IMR-90 (cell line): ENCODE measurements around the gene CSRNP3. TPM values are rescaled to one million over a fixed set of nuclear protein-coding genes. Genes with fewer than 3 reads are reported as not detected.

Experiments used
- ATAC-seq: fragments of 200-7000 bp; cut with Tn5 transposase; 2 replicates; pipeline ENCODE4 v1.9.1; 2020; ENCODE audit warnings: low read depth, mild to moderate bottlenecking, moderate library complexity
- BruUV-seq: library from RNA; stranded (reverse); fragments of 400-500 nt; replicated peaks from 2 replicates; lab custom pipeline; 2021; lab: Mats Ljungman, UMichigan
- CTCF ChIA-PET: fragments of 300-600 bp; formaldehyde crosslinking; extraction: SDS; loops from one replicate; lab custom pipeline; 2021; ENCODE audit warnings: antibody characterized with exemption; lab: Yijun Ruan, JAX
- POLR2A ChIA-PET: fragments of 300-600 bp; sonication (Branson Sonifier 250); formaldehyde crosslinking; loops from one replicate; lab custom pipeline; 2022; ENCODE audit warnings: antibody characterized with exemption; ENCODE audit not compliant: unreplicated experiment; lab: Charles Lee
- DNase-seq: peaks from one replicate; pipeline ENCODE4 v3.0.0; 2013
- H2AFZ ChIP-seq: replicated peaks from 2 replicates; pipeline ENCODE3; 2013; ENCODE audit warnings: low read length, mild to moderate bottlenecking; ENCODE audit not compliant: poor library complexity
- H2AK5ac ChIP-seq: 2 replicates; pipeline ENCODE4 v1.6.1; 2013; ENCODE audit warnings: low read depth, low read length, inconsistent platforms
- H2AK9ac ChIP-seq: replicated peaks from 2 replicates; pipeline ENCODE3; 2013; ENCODE audit warnings: mild to moderate bottlenecking, low read depth, low read length, moderate library complexity; ENCODE audit not compliant: poor library complexity
- H2BK120ac ChIP-seq: 2 replicates; pipeline ENCODE4 v1.6.1; 2013; ENCODE audit warnings: low read depth, low read length, inconsistent platforms
- H2BK15ac ChIP-seq: 3 replicates; pipeline ENCODE4 v1.6.1; 2013; ENCODE audit warnings: low read depth, low read length, inconsistent platforms
- H2BK20ac ChIP-seq: 2 replicates; pipeline ENCODE4 v1.6.1; 2013; ENCODE audit warnings: low read depth, mild to moderate bottlenecking, inconsistent platforms, low read length, moderate library complexity
- H2BK5ac ChIP-seq: 2 replicates; pipeline ENCODE4 v1.6.1; 2013; ENCODE audit warnings: mild to moderate bottlenecking, low read depth, low read length, inconsistent platforms; ENCODE audit not compliant: poor library complexity, severe bottlenecking
- H3K14ac ChIP-seq: replicated peaks from 2 replicates; pipeline ENCODE4 v1.6.1; 2013; ENCODE audit warnings: low read depth, low read length, inconsistent platforms
- H3K18ac ChIP-seq: 2 replicates; pipeline ENCODE4 v1.6.1; 2013; ENCODE audit warnings: low read depth, low read length, control low read depth
- H3K23ac ChIP-seq: 2 replicates; pipeline ENCODE4 v1.6.1; 2013; ENCODE audit warnings: low read depth, low read length, inconsistent platforms
- H3K27ac ChIP-seq: 2 replicates; pipeline ENCODE4 v1.5.1; 2013; ENCODE audit warnings: mild to moderate bottlenecking, control low read depth, low read length; ENCODE audit not compliant: insufficient read depth
- H3K27me3 ChIP-seq: 2 replicates; pipeline ENCODE4 v1.6.1; 2013; ENCODE audit warnings: low read length; ENCODE audit not compliant: control insufficient read depth, insufficient read depth
- H3K36me3 ChIP-seq: 2 replicates; pipeline ENCODE4 v1.6.1; 2013; ENCODE audit warnings: low read length, mixed read lengths; ENCODE audit not compliant: control insufficient read depth, insufficient read depth
- H3K4ac ChIP-seq: 2 replicates; pipeline ENCODE4 v1.6.1; 2013; ENCODE audit warnings: low read depth, low read length, inconsistent platforms
- H3K4me1 ChIP-seq: 2 replicates; pipeline ENCODE4 v1.6.1; 2013; ENCODE audit warnings: low read length, mixed read lengths; ENCODE audit not compliant: control insufficient read depth, insufficient read depth
- H3K4me2 ChIP-seq: 2 replicates; pipeline ENCODE4 v1.6.1; 2013; ENCODE audit warnings: low read depth, mild to moderate bottlenecking, control low read depth, low read length, moderate library complexity
- H3K4me3 ChIP-seq: 2 replicates; pipeline ENCODE4 v1.5.1; 2013; ENCODE audit warnings: low read depth, mild to moderate bottlenecking, control low read depth, low read length, moderate library complexity; ENCODE audit not compliant: insufficient read depth
- H3K56ac ChIP-seq: 2 replicates; pipeline ENCODE4 v1.6.1; 2013; ENCODE audit warnings: low read length, inconsistent platforms; ENCODE audit not compliant: insufficient read depth; ENCODE audit errors: extremely low read depth
- H3K79me1 ChIP-seq, 2 experiments: 2 replicates each; pipeline ENCODE4 v1.6.1; 2013; ENCODE audit warnings: low read length in 2 of 2, inconsistent platforms in 1 of 2, low read depth in 1 of 2
- H3K9ac ChIP-seq: 2 replicates; pipeline ENCODE4 v1.6.1; 2013; ENCODE audit warnings: low read depth, low read length, control low read depth
- H3K9me1 ChIP-seq: 2 replicates; pipeline ENCODE4 v1.6.1; 2013; ENCODE audit warnings: low read length, inconsistent platforms; ENCODE audit not compliant: insufficient read depth
- H3K9me3 ChIP-seq: 2 replicates; pipeline ENCODE4 v1.6.1; 2013; ENCODE audit warnings: low read length; ENCODE audit not compliant: control insufficient read depth, insufficient read depth
- H4K20me1 ChIP-seq: 2 replicates; pipeline ENCODE4 v1.6.1; 2013; ENCODE audit warnings: low read length, inconsistent platforms; ENCODE audit not compliant: insufficient read depth
- H4K5ac ChIP-seq: 2 replicates; pipeline ENCODE4 v1.6.1; 2013; ENCODE audit warnings: mild to moderate bottlenecking, low read depth, low read length, control low read depth
- H4K8ac ChIP-seq, 2 experiments: 2 replicates each; pipeline ENCODE4 v1.6.1; 2013; ENCODE audit warnings: low read depth in 2 of 2, low read length in 2 of 2, control low read depth in 1 of 2, inconsistent platforms in 1 of 2
- H4K91ac ChIP-seq: 2 replicates; pipeline ENCODE4 v1.6.1; 2013; ENCODE audit warnings: low read depth, low read length, inconsistent platforms; ENCODE audit not compliant: insufficient read depth
- BHLHE40 ChIP-seq: fragments of 150-350 bp; IDR thresholded peaks from 2 replicates; pipeline ENCODE4 v1.6.1; 2016; ENCODE audit warnings: mild to moderate bottlenecking, low read depth, low read length
- CEBPB ChIP-seq: IDR thresholded peaks from 2 replicates; pipeline ENCODE4 v1.6.1; 2012; ENCODE audit warnings: low read depth, low read length, improper control_type of control experiment
- CHD1 ChIP-seq: IDR thresholded peaks from 2 replicates; pipeline ENCODE4 v1.6.1; 2012; ENCODE audit warnings: low read depth, low read length, improper control_type of control experiment
- FOS ChIP-seq: fragments of 150-350 bp; IDR thresholded peaks from 2 replicates; pipeline ENCODE4 v1.6.1; 2016; ENCODE audit warnings: low read depth, low read length
- MAFK ChIP-seq: IDR thresholded peaks from 2 replicates; pipeline ENCODE4 v1.6.1; 2012; ENCODE audit warnings: low read depth, low read length, improper control_type of control experiment
- MAZ ChIP-seq: IDR thresholded peaks from 2 replicates; pipeline ENCODE4 v1.6.1; 2012; ENCODE audit warnings: low read depth, mild to moderate bottlenecking, low read length, improper control_type of control experiment, moderate library complexity, borderline replicate concordance
- MXI1 ChIP-seq: IDR thresholded peaks from 2 replicates; pipeline ENCODE4 v1.6.1; 2012; ENCODE audit warnings: low read depth, mild to moderate bottlenecking, low read length, moderate library complexity, borderline replicate concordance
- NFE2L2 ChIP-seq: fragments of 150-350 bp; IDR thresholded peaks from 2 replicates; pipeline ENCODE4 v1.6.1; 2016; ENCODE audit warnings: low read depth, mild to moderate bottlenecking, low read length
- POLR2A ChIP-seq: IDR thresholded peaks from 2 replicates; pipeline ENCODE4 v1.6.1; 2012; ENCODE audit warnings: mild to moderate bottlenecking, low read depth, low read length
- RAD21 ChIP-seq: IDR thresholded peaks from 2 replicates; pipeline ENCODE4 v1.6.1; 2012; ENCODE audit warnings: low read length, improper control_type of control experiment
- RCOR1 ChIP-seq: IDR thresholded peaks from 2 replicates; pipeline ENCODE4 v1.6.1; 2012; ENCODE audit warnings: mild to moderate bottlenecking, low read length, improper control_type of control experiment; ENCODE audit not compliant: insufficient replicate concordance
- RFX5 ChIP-seq: IDR thresholded peaks from 2 replicates; pipeline ENCODE4 v1.8.0; 2012; ENCODE audit warnings: low read depth, mild to moderate bottlenecking, low read length, moderate library complexity
- SMC3 ChIP-seq: fragments of 150-350 bp; IDR thresholded peaks from 2 replicates; pipeline ENCODE4 v1.6.1; 2016; ENCODE audit warnings: low read depth, mild to moderate bottlenecking, antibody characterized with exemption, low read length, moderate library complexity
- dilution Hi-C: fragments of 300-500 bp; cut with HindIII; formaldehyde crosslinking; loops from one replicate; pipeline ENCODE4 v1.14.3; 2018; ENCODE audit warnings: low sequenced_read_pairs; ENCODE audit not compliant: unreplicated experiment
- in situ Hi-C: fragments of 300-500 bp; cut with MboI; formaldehyde crosslinking; loops from 3 replicates; pipeline ENCODE4 v1.14.3; 2019; ENCODE audit warnings: low sequenced_read_pairs, inconsistent platforms, mixed read lengths
- intact Hi-C: fragments of 100-400 bp; cut with micrococcal nuclease; formaldehyde crosslinking; loops from 2 replicates; pipeline ENCODE4 v1.10.0; 2022
- polyA plus RNA-seq, 3 experiments: library from polyadenylated mRNA; depleted of rRNA; stranded (reverse); fragments of >200 nt; gene quantifications; 2 replicates each; pipeline ENCODE4 v1.2.3, GENCODE V29; 2012; ENCODE audit warnings: low replicate concordance in 1 of 3
- total RNA-seq: library from RNA; depleted of rRNA; stranded (reverse); fragments of >200 nt; gene quantifications from 2 replicates; pipeline ENCODE4 v1.2.3, GENCODE V29; 2012
- TF ChIP-seq, protein P1 (sequence below): conservative IDR thresholded peaks from 2 replicates; pipeline ENCODE4 v1.5.1; 2012; ENCODE audit warnings: mild to moderate bottlenecking, low read depth, low read length, improper control_type of control experiment
- TF ChIP-seq, protein P2 (sequence below): fragments of 150-350 bp; IDR thresholded peaks from 2 replicates; pipeline ENCODE4 v1.6.1; 2017; ENCODE audit warnings: mild to moderate bottlenecking, antibody characterized with exemption, low read length, low read depth
- TF ChIP-seq, protein P3 (sequence below): fragments of 150-350 bp; IDR thresholded peaks from 2 replicates; pipeline ENCODE4 v1.6.1; 2016; ENCODE audit warnings: low read depth, mild to moderate bottlenecking, low read length, moderate library complexity, borderline replicate concordance

Gene CSRNP3
- total and polyA plus RNA-seq, 2 of the 4 experiments (the other 2 are of a cell fraction) = 0.21 to 0.72 TPM

DNA sequence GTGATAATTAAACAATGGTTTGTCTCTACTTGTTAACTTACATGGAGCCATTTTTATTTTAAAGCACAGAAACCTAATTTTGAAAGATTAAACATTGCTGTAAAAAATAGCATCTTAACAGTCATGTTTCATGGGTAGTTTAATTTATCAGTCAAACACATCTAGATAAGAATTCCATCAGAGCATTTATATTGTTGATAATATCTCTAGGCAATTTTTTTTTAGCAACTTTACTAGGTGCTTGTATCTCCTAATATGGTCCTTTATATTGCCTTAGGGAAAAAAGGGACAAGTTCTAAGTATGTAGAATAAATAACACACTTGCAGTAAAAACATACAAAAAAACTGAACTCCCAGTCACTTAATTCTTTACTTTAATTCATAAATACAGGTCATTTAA lies 863 bp downstream of the CSRNP3 start:
- in situ Hi-C loops = no loop called here
- BruUV-seq = no TSS peak
- POLR2A ChIA-PET = no interaction called here

More for the DNA sequence above, 863 bp downstream of the CSRNP3 start:
- no peak overlapping the region for H3K56ac ChIP-seq
- H2AK5ac ChIP-seq = no peak overlapping the region
- no peaks in the 10 kb centered on the region for H3K9me3 ChIP-seq
- no peak overlapping the region for H4K8ac ChIP-seq
- H2AFZ ChIP-seq = no peak overlapping the region
- H3K9ac ChIP-seq = no peak overlapping the region
- H3K36me3 ChIP-seq = no peaks in the 10 kb centered on the region
- H3K18ac ChIP-seq = no peak overlapping the region
- no peak overlapping the region for H3K14ac ChIP-seq
- H3K4me3 ChIP-seq = no peak overlapping the region
- H4K91ac ChIP-seq = no peak overlapping the region
- no peak overlapping the region for H3K4ac ChIP-seq
- CTCF ChIA-PET = interaction anchor here (0.8 kb wide), 1 partner anchor 69 kb away, joined by 3 read pairs; no protein-coding TSS in a partner anchor
- no peaks in the 10 kb centered on the region for H4K20me1 ChIP-seq
- no peaks in the 10 kb centered on the region for H3K27me3 ChIP-seq
- H3K79me1 ChIP-seq = no peaks in the 10 kb centered on the region
- H2BK120ac ChIP-seq = no peak overlapping the region
- intact Hi-C loops = no loop called here
- H2BK20ac ChIP-seq = no peak overlapping the region
- dilution Hi-C loops = no loop called here
- DNase-seq = no peak
- no peak overlapping the region for H3K23ac ChIP-seq
- H3K4me2 ChIP-seq = no peak overlapping the region
- H3K4me1 ChIP-seq = no peaks in the 10 kb centered on the region
- no peak overlapping the region for H4K5ac ChIP-seq
- no peaks in the 10 kb centered on the region for H3K9me1 ChIP-seq
- no peak overlapping the region for H2AK9ac ChIP-seq
- H2BK15ac ChIP-seq = no peak overlapping the region
- no peak for ATAC-seq
- H3K27ac ChIP-seq = no peak overlapping the region
- no peak overlapping the region for H2BK5ac ChIP-seq
- TF ChIP-seq, protein P1, sequence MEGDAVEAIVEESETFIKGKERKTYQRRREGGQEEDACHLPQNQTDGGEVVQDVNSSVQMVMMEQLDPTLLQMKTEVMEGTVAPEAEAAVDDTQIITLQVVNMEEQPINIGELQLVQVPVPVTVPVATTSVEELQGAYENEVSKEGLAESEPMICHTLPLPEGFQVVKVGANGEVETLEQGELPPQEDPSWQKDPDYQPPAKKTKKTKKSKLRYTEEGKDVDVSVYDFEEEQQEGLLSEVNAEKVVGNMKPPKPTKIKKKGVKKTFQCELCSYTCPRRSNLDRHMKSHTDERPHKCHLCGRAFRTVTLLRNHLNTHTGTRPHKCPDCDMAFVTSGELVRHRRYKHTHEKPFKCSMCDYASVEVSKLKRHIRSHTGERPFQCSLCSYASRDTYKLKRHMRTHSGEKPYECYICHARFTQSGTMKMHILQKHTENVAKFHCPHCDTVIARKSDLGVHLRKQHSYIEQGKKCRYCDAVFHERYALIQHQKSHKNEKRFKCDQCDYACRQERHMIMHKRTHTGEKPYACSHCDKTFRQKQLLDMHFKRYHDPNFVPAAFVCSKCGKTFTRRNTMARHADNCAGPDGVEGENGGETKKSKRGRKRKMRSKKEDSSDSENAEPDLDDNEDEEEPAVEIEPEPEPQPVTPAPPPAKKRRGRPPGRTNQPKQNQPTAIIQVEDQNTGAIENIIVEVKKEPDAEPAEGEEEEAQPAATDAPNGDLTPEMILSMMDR = no peak
- TF ChIP-seq MXI1 (no peak), CEBPB (no peak), MAZ (no peak), RAD21 (no peak), POLR2A (no peak), FOS (no peak), MAFK (no peak), RCOR1 (no peak), SMC3 (no peak), BHLHE40 (no peak), NFE2L2 (no peak), CHD1 (no peak), RFX5 (no peak)
- TF ChIP-seq, protein P2, sequence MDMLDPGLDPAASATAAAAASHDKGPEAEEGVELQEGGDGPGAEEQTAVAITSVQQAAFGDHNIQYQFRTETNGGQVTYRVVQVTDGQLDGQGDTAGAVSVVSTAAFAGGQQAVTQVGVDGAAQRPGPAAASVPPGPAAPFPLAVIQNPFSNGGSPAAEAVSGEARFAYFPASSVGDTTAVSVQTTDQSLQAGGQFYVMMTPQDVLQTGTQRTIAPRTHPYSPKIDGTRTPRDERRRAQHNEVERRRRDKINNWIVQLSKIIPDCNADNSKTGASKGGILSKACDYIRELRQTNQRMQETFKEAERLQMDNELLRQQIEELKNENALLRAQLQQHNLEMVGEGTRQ = no peak
- TF ChIP-seq, protein P3, sequence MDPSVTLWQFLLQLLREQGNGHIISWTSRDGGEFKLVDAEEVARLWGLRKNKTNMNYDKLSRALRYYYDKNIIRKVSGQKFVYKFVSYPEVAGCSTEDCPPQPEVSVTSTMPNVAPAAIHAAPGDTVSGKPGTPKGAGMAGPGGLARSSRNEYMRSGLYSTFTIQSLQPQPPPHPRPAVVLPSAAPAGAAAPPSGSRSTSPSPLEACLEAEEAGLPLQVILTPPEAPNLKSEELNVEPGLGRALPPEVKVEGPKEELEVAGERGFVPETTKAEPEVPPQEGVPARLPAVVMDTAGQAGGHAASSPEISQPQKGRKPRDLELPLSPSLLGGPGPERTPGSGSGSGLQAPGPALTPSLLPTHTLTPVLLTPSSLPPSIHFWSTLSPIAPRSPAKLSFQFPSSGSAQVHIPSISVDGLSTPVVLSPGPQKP = no peak
